SK-N-SH (cell line): ENCODE data around the gene NBEA. TPM values are rescaled to one million over a fixed set of nuclear protein-coding genes. Genes with fewer than 3 reads are reported as not detected.

Source experiments
- CTCF ChIA-PET: fragments of 300-600, 350-600 bp; formaldehyde crosslinking; extraction: SDS; loops from one replicate; lab custom pipeline; 2021; lab: Yijun Ruan, JAX
- POLR2A ChIA-PET: fragments of 350-600 bp; sonication (Branson Sonifier 250); formaldehyde crosslinking; extraction: SDS; loops from one replicate; lab custom pipeline; 2020; ENCODE audit warnings: antibody characterized with exemption, inconsistent platforms; lab: Yijun Ruan, JAX
- DNase-seq: peaks from one replicate; pipeline ENCODE4 v3.0.0; 2012
- H2AFZ ChIP-seq: fragments of 200-600 bp; sonication (generic); 2 replicates; pipeline ENCODE4 v1.8.1; 2016; ENCODE audit warnings: antibody characterized with exemption, mild to moderate bottlenecking, low read depth
- H3F3A ChIP-seq: fragments of 200-600 bp; sonication (generic); replicated peaks from 2 replicates; pipeline ENCODE3; 2016; ENCODE audit warnings: antibody characterized with exemption, mild to moderate bottlenecking; ENCODE audit not compliant: insufficient read depth
- H3K27ac ChIP-seq, 2 experiments: fragments of 200-500 bp in 1 of 2; fragments of 200-600 bp in 1 of 2; sonication (Bioruptor generic) in 1 of 2; sonication (generic), shearing (Covaris generic) in 1 of 2; 2 replicates each; pipeline versions ENCODE4 v1.5.1 to v1.6.1; 2014 to 2016; ENCODE audit warnings: low read depth in 2 of 2, inconsistent platforms in 1 of 2, low read length in 1 of 2, mild to moderate bottlenecking in 1 of 2, mixed read lengths in 1 of 2
- H3K27me3 ChIP-seq: fragments of 200-600 bp; sonication (generic), shearing (Covaris generic); 2 replicates; pipeline ENCODE4 v1.6.1; 2016; ENCODE audit warnings: mixed run types; ENCODE audit not compliant: insufficient read depth
- H3K36me3 ChIP-seq, 2 experiments: fragments of 200-500 bp in 1 of 2; fragments of 200-600 bp in 1 of 2; sonication (Bioruptor generic) in 1 of 2; sonication (generic) in 1 of 2; replicated peaks in 1 of 2; 2 replicates each; pipeline versions ENCODE3 to v1.5.1; 2014 to 2016; ENCODE audit warnings: low read length in 1 of 2, mild to moderate bottlenecking in 1 of 2; ENCODE audit not compliant: insufficient read depth in 2 of 2, control insufficient read depth in 1 of 2
- H3K4me1 ChIP-seq, 2 experiments: fragments of 200-500 bp in 1 of 2; fragments of 200-600 bp in 1 of 2; sonication (Bioruptor generic) in 1 of 2; sonication (generic), shearing (Covaris generic) in 1 of 2; 2 replicates each; pipeline versions ENCODE4 v1.5.1 to v1.6.1; 2014 to 2016; ENCODE audit warnings: low read depth in 1 of 2, low read length in 1 of 2, mixed run types in 1 of 2; ENCODE audit not compliant: insufficient read depth in 2 of 2, control insufficient read depth in 1 of 2
- H3K4me2 ChIP-seq: fragments of 200-600 bp; sonication (generic), shearing (Covaris generic); 2 replicates; pipeline ENCODE4 v1.6.1; 2017; ENCODE audit warnings: mixed run types
- H3K4me3 ChIP-seq, 2 experiments: fragments of 200-500 bp in 1 of 2; fragments of 200-600 bp in 1 of 2; sonication (Bioruptor generic) in 1 of 2; sonication (generic), shearing (Covaris generic) in 1 of 2; 2 replicates each; pipeline versions ENCODE4 v1.5.1 to v1.8.1; 2014 to 2016; ENCODE audit warnings: low read depth in 2 of 2, inconsistent platforms in 1 of 2, low read length in 1 of 2, mild to moderate bottlenecking in 1 of 2, mixed read lengths in 1 of 2, moderate library complexity in 1 of 2
- H3K79me2 ChIP-seq: fragments of 200-600 bp; sonication (generic); 2 replicates; pipeline ENCODE4 v1.8.1; 2017; ENCODE audit warnings: mild to moderate bottlenecking; ENCODE audit not compliant: insufficient read depth
- H3K9ac ChIP-seq: fragments of 200-600 bp; sonication (generic); 2 replicates; pipeline ENCODE4 v1.6.1; 2017; ENCODE audit warnings: mixed run types
- H3K9me2 ChIP-seq: fragments of 200-600 bp; sonication (generic); 2 replicates; pipeline ENCODE4 v1.6.1; 2017; ENCODE audit warnings: mixed run types
- H3K9me3 ChIP-seq: fragments of 200-600 bp; sonication (generic); 2 replicates; pipeline ENCODE4 v1.6.1; 2017; ENCODE audit warnings: mixed run types, mild to moderate bottlenecking, moderate library complexity
- H4K20me1 ChIP-seq: fragments of 200-600 bp; sonication (generic); 2 replicates; pipeline ENCODE4 v1.6.1; 2017; ENCODE audit warnings: mild to moderate bottlenecking, mixed run types; ENCODE audit not compliant: insufficient read depth
- CHD2 ChIP-seq: fragments of 150-350 bp; IDR thresholded peaks from 2 replicates; pipeline ENCODE4 v1.6.1; 2018; ENCODE audit warnings: low read length; ENCODE audit not compliant: partially characterized antibody
- EP300 ChIP-seq, 2 experiments: IDR thresholded peaks; 2 replicates each; pipeline versions ENCODE4 v1.4.0 to v1.6.1; 2012; ENCODE audit warnings: borderline replicate concordance in 1 of 2, low read depth in 1 of 2, low read length in 1 of 2
- FOSL2 ChIP-seq: IDR thresholded peaks from 2 replicates; pipeline ENCODE4 v1.4.0; 2012; ENCODE audit warnings: low read depth, mild to moderate bottlenecking, moderate library complexity, borderline replicate concordance
- GATA2 ChIP-seq: sonication (generic); formaldehyde crosslinking; IDR thresholded peaks from 2 replicates; pipeline ENCODE4 v1.5.0; 2020; ENCODE audit warnings: mild to moderate bottlenecking, missing genetic modification reagents
- IRF3 ChIP-seq: fragments of 150-350 bp; IDR thresholded peaks from 2 replicates; pipeline ENCODE4 v1.6.1; 2016; ENCODE audit warnings: mild to moderate bottlenecking, low read depth, low read length
- JUND ChIP-seq: IDR thresholded peaks from 2 replicates; pipeline ENCODE4 v1.4.0; 2012
- MEF2A ChIP-seq: IDR thresholded peaks from 2 replicates; pipeline ENCODE4 v1.4.0; 2012; ENCODE audit warnings: low read depth, borderline replicate concordance
- MXI1 ChIP-seq: IDR thresholded peaks from 2 replicates; pipeline ENCODE4 v1.6.1; 2012; ENCODE audit warnings: mild to moderate bottlenecking, low read depth, low read length, improper control_type of control experiment
- NRF1 ChIP-seq: IDR thresholded peaks from 2 replicates; pipeline ENCODE4 v1.6.1; 2012; ENCODE audit warnings: low read depth, mild to moderate bottlenecking, low read length
- POLR2AphosphoS5 ChIP-seq: IDR thresholded peaks from 2 replicates; pipeline ENCODE4 v1.6.1; 2012; ENCODE audit warnings: low read depth, low read length
- RAD21 ChIP-seq: IDR thresholded peaks from 2 replicates; pipeline ENCODE4 v1.6.1; 2012; ENCODE audit warnings: mild to moderate bottlenecking, low read length
- REST ChIP-seq: IDR thresholded peaks from 2 replicates; pipeline ENCODE4 v1.6.1; 2012; ENCODE audit warnings: mild to moderate bottlenecking, low read depth, low read length, moderate library complexity
- RXRA ChIP-seq: IDR thresholded peaks from 2 replicates; pipeline ENCODE4 v1.4.0; 2012; ENCODE audit warnings: low read depth, mild to moderate bottlenecking, borderline replicate concordance
- SIN3A ChIP-seq: IDR thresholded peaks from 2 replicates; pipeline ENCODE4 v1.6.1; 2012; ENCODE audit warnings: low read depth, mild to moderate bottlenecking, low read length, moderate library complexity, borderline replicate concordance
- SMC3 ChIP-seq: IDR thresholded peaks from 2 replicates; pipeline ENCODE4 v1.6.1; 2012; ENCODE audit warnings: low read depth, low read length, improper control_type of control experiment
- TCF12 ChIP-seq: IDR thresholded peaks from 2 replicates; pipeline ENCODE4 v1.4.0; 2012
- TEAD4 ChIP-seq: IDR thresholded peaks from 2 replicates; pipeline ENCODE4 v1.4.0; 2012; ENCODE audit warnings: mild to moderate bottlenecking, borderline replicate concordance; ENCODE audit not compliant: insufficient read depth
- USF2 ChIP-seq: fragments of 150-350 bp; IDR thresholded peaks from 2 replicates; pipeline ENCODE4 v1.6.1; 2017; ENCODE audit warnings: antibody characterized with exemption, low read length, low read depth, borderline replicate concordance
- WGBS: methylation state at CpG from one replicate; pipeline ENCODE4 v1.1.6; 2017; ENCODE audit warnings: low lambda C conversion rate; 5-methylcytosine and 5-hydroxymethylcytosine counted together
- polyA plus RNA-seq, 3 experiments: library from polyadenylated mRNA; depleted of rRNA; stranded (reverse); fragments of >200 nt; gene quantifications; 2 replicates each; pipeline ENCODE4 v1.2.3, GENCODE V29; 2012
- TF ChIP-seq, protein P1 (sequence below): IDR thresholded peaks from 2 replicates; pipeline ENCODE4 v1.4.0; 2012; ENCODE audit warnings: low read depth, borderline replicate concordance

The NBEA gene
- polyA plus RNA-seq, 1 of the 3 experiments (the other 2 are of a cell fraction), result 12.3 TPM

GRCh38 chr13:34897220-34897619 is 44.9 kb upstream of the NBEA start:
- Histone ChIP-seq H3F3A (no peaks in the 10 kb centered on the region), H4K20me1 (no peaks in the 10 kb centered on the region), H3K27me3 (no peaks in the 10 kb centered on the region), H3K4me3 (no peak overlapping the region), H3K4me2 (no peak overlapping the region), H3K79me2 (no peaks in the 10 kb centered on the region), H3K4me1 (no peaks in the 10 kb centered on the region; a peak in 1 of 4 replicates), H3K27ac (no peak overlapping the region), H3K9ac (no peak overlapping the region), H2AFZ (no peak overlapping the region), H3K9me3 (no peaks in the 10 kb centered on the region), H3K36me3 (no peaks in the 10 kb centered on the region), H3K9me2 (no peaks in the 10 kb centered on the region)
- DNase-seq, result no peak
- CTCF ChIA-PET, result interaction anchor here (1.3 to 1.6 kb wide), 2 partner anchors 8 to 9 kb away, joined by 4 read pairs; no protein-coding TSS in a partner anchor
- WGBS, result 82% methylated on average over 3 of the region's 3 CpGs
- no peak for TF ChIP-seq SIN3A
- TF ChIP-seq USF2, result no peak
- TF ChIP-seq RXRA, result no peak
- TF ChIP-seq EP300 (IDR thresholded peaks at IDR 0.05; ENCODE audit: borderline replicate concordance in 1 of 2, low read depth in 1 of 2, low read length in 1 of 2), result no peak
- no peak for TF ChIP-seq CHD2
- no peak for TF ChIP-seq NRF1
- TF ChIP-seq TEAD4, result no peak
- no peak for TF ChIP-seq RAD21
- no peak for TF ChIP-seq SMC3
- TF ChIP-seq TCF12, result no peak
- no peak for TF ChIP-seq GATA2 (CRISPR knock-in tag)
- TF ChIP-seq REST, result no peak
- TF ChIP-seq, protein P1, sequence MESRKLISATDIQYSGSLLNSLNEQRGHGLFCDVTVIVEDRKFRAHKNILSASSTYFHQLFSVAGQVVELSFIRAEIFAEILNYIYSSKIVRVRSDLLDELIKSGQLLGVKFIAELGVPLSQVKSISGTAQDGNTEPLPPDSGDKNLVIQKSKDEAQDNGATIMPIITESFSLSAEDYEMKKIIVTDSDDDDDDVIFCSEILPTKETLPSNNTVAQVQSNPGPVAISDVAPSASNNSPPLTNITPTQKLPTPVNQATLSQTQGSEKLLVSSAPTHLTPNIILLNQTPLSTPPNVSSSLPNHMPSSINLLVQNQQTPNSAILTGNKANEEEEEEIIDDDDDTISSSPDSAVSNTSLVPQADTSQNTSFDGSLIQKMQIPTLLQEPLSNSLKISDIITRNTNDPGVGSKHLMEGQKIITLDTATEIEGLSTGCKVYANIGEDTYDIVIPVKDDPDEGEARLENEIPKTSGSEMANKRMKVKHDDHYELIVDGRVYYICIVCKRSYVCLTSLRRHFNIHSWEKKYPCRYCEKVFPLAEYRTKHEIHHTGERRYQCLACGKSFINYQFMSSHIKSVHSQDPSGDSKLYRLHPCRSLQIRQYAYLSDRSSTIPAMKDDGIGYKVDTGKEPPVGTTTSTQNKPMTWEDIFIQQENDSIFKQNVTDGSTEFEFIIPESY, result no peak
- TF ChIP-seq MXI1, result no peak
- no peak for TF ChIP-seq MEF2A
- TF ChIP-seq POLR2AphosphoS5, result no peak
- no peak for TF ChIP-seq FOSL2
- TF ChIP-seq IRF3, result no peak
- no peak for TF ChIP-seq JUND
- POLR2A ChIA-PET, result no interaction called here
